ENCODE data around the gene DPPA5.
"Not testable (repeated sequence)": the region's sequence is repeated elsewhere in the genome, so short reads cannot be mapped to it uniquely, and the experiment has no call there.

DPPA5 gene, protein sequence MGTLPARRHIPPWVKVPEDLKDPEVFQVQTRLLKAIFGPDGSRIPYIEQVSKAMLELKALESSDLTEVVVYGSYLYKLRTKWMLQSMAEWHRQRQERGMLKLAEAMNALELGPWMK

DNA sequence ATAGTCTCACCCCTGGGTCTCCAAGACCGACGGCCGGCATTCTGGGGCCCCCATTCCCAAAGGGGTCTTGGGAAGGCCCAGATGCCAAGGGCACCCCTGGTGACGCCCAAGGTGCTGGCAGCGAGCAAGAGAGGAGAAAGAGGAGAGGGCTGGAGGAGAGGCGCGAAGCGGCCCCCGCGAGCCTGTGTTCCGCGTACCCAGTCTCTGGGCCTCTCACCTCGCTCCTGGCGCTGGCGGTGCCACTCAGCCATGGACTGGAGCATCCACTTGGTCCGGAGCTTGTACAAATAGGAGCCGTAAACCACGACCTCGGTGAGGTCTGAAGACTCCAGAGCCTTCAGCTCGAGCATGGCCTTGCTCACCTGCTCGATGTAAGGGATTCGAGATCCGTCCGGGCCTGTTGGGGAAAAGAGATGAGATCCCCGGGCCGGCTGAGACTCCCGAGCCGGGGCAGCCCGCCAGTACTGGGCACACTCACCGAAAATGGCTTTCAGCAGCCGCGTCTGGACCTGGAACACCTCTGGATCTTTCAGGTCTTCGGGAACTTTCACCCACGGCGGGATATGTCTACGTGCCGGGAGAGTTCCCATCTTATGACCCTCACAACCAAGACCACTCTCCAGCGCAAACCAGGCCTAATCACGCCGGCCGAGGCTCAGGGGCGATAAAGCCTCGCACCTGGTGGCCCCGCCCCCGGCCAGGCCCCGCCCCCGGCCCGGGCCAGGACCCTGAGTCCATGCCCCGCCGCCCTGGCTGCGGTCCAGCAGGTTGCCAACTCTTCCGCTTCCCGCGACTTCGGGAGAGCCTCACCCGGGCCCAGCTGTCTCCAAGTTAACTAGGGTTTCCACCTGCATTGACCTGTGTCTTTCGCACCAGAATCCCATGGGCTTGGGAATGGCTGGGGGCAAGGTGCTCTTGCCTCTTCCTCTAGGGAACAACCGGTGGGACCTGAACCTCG, at the start of gene DPPA5:
TSS of gene DPPA5 (minus strand) at position 641 of the 958 bp plus-strand sequence. CDS start at position 590, 51 bp downstream.
- no peak for DNase-seq
- no peak for ATAC-seq

GRCh38 chr6:73400656-73401055, 46.6 kb upstream of the DPPA5 start:
- no peak for ATAC-seq

DNA sequence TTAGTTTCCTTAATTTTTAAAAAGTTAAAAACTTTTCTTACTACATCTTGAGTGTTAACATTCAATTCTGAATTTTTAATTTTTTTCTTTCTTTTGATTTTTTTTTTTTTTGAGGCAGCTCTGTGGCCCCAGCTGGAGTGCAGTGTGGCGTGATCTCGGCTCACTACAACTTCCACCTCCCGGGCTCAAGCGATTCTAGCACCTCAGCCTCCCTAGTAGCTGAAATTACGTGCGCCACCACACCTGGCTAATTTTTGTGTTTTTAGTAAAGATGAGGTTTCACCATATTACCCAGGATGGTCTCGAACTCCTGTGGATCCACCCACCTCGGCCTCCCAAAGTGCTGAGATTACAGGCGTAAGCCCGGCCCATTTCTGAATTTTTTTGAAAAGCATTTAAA, 41.8 kb upstream of the DPPA5 start:
- DNase-seq (no peak), ATAC-seq (no peak)

More at GRCh38 chr6:73400656-73401055, 46.6 kb upstream of the DPPA5 start:
- no peak for DNase-seq

DNA sequence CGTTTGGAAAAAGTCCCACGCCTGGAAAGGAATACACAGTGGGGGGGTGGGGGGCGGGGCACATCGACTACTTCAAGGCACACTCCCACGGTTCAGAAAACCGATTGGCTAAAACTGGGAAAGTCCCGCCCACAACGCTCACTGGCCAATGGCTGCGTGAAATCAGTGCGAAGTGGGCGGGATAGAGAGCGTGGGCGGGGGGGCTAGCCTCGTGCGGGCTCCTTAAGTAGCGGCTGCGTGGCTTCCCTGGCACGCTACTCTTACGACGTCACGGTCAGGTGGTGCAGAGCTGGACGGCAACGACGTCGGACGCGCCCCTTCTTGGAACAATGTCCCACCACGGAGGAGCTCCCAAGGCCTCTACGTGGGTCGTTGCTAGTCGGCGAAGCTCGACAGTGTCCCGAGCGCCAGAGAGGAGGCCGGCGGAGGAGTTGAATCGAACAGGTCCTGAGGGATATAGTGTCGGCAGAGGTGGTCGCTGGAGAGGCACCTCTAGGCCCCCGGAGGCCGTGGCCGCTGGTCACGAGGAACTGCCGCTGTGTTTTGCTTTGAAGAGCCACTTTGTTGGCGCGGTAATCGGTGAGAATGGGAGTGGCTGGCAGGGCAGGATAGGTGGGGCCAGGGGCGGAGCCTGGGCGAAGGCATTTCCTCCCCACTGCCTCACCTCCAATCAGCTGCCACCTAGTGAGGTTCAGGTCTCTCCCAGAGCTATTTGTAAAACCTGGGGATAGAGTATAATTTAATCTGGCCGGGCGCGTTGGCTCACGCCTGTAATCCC, 40.7 kb upstream of the DPPA5 start, which contains the start of gene DDX43:
TSS of gene DDX43 (plus strand) at position 252 of the 778 bp plus-strand sequence. CDS start at position 330, 78 bp downstream.
- DNase-seq (peak; percentile 35), ATAC-seq (peak; percentile 37)

GRCh38 chr6:73393278-73393677, 39.2 kb upstream of the DPPA5 start:
- ATAC-seq (no peak), DNase-seq (no peak)

DNA sequence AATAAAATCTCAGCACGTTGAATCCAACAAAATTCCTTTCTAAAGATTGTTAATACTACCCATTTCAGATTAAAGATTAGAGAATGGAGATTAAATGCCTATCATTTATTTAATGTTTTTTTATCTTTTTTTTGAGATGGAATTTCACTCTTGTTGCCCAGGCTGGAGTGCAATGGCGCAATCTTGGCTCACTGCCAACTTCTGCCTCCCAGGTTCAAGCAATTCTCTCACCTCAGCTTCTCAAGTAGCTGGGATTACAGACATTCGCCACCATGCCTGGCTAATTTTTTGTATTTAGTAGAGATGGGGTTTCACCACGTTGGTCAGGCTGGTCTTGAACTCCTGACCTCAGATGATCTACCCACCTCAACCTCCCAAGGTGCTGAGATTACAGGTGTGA, 38.1 kb upstream of the DPPA5 start:
- ATAC-seq, DNase-seq: not testable (repeated sequence)

DNA sequence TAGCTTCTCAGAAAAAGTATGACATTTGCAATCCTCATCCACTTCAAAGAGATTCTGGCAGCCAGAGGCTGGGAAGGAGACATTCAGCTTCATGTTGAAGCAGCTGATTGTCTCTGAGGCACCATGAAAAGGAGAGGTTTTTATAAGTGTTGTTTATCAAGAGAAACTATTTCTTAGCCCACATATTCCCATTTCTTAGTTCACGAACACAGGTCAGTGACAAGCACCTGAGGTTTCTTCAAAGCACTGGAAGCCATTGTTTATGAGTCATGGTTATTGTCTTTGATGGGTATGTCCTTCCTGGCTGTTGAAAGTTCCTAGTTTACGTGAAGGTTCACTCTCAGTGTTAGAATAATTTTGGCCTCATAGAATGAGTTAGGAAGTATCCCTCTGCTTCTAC, 37.6 kb upstream of the DPPA5 start:
- ATAC-seq, result no peak
- no peak for DNase-seq

DNA sequence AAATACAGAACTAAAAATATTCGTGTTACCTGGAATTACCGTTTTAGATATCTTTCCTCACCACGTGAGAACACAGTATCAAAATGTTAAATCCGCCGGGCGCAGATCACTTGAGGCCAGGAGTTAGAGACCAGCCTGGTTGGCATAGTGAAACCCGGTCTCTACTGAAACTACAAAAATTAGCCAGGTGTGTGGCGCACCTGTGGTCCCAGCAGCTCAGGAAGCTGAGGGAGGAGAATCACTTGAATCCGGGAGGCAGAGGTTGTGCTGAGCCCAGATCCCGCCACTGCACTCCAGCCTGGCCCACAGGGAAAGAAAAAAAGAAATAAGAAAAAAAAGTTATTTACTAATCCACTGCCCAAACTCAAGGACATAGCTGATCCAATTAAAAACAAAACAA, 35.8 kb upstream of the DPPA5 start:
- no peak for ATAC-seq
- DNase-seq, result no peak

DNA sequence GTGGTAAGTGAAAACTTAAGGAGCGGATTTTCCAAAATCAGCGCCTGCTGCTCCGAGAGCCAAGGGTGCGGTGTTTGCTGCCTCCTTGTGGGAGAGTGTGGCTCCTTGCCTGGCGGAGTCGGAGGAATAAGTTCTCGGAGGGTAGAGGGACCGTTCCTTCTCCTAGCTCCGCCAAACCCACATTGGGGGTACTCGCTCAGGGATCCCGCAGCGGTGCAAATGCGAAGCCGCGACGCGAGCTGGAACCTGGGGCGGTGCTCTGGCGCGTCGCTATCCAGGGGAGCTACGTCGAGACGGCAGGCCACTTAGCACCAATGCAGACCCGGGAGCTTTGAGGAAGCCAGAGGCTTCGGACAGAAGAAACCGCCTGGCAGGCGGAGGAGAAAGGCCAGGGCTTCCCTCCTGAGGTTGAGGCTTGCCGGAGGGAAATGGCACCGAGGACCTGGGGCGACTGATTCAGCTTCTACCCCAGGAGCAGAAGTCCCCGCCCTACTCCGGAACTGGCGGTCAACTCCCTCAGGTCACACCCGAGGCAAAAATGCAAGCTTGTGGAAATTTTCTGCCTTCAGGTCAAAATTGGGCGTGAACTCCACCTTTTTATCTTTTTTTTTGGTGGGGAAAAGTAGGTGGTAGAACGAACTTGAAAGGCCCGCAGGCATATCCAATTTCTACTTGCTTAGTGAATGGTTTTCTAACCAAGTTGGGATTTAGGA, 34.9 kb upstream of the DPPA5 start:
- ATAC-seq (peak; percentile 87), DNase-seq (peak; percentile 68)

GRCh38 chr6:73388433-73388799, 34.3 kb upstream of the DPPA5 start:
- no peak for ATAC-seq
- no peak for DNase-seq

DNA sequence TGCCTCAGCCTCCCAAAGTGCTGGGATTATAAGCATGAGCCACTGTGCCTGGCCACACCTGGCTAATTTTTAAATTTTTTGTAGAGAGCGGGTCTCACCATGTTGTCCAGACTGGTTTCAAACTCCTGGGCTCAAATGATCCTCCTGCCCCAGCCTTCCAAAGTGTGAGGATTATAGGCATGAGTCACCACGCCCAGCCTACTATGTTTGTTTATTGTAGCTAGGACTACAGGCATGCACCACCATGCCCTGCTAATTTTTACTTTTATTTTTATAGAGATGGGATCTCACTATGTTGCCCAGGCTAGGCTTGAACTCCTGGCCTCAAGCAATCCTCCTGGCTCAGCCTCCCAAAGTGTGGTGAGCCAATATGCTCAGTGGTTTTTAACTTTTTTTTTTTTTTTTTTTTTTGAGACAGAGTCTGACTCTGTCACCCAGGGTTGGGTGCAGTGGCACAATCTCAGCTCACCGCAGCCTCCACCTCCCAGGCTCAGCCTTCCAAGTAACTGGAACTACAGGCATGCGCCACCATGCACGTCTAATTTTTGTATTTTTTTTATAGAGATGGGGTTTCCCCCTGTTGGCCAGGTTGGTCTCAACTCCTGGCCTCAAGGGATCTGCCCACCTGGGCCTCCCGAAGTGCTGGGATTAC, 28.5 kb upstream of the DPPA5 start:
- no peak for ATAC-seq
- no peak for DNase-seq

DNA sequence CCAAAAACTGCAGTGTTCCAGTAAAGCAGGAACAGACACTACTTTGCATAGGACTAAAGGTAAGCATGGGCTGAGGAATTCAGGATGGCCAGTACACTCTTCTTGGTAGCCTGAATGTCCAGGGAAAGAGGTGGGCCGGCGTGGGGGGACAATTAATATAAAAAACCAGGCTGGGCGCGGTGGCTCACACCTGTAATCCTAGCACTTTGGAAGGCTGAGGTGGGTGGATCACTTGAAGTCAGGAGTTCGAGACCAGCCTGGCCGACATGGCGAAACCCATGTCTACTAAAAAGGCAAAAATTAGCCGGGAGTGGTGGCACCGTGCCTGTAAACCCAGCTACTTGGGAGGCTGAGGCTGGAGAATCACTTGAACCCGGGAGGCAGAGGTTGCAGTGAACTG, 27.5 kb upstream of the DPPA5 start:
- not testable (repeated sequence) for ATAC-seq, DNase-seq

DNA sequence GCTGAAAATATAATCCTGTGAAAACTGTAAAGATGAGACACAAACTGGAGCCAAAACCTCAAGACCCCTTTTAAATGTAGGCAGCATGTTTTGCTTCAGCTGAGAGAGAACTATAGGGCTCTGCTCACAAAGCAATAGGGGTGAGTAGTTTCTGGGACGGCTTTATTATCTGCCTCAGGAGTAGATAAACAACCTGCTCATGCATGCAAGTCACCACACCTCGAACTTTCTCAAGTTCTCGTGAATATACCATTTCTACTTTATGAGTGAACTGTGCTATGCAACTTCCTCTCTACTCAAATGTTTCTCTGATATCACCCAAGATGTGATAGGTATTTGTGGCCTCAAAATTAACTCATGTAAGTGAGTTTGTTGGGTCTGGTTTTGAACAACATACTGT, 23.1 kb upstream of the DPPA5 start:
- DNase-seq (no peak), ATAC-seq (no peak)

DNA sequence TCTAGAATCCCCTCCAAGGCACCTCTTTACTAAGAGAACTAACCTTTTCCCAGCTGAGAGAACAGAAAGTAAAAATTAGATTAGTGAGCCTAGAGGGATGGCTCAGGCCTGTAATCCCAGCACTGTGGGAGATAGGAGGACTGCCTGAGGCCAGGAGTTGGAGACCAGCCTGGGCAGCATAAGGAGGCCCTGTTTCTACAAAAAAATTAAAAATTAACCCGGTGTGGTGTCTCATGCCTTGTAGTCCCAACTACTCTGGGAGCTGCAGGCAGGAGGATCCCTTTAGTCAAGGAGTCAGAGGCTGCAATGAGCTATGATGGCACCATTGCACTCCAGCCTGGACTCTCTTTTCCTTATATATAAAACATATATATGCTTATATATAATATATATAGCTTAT, 21.1 kb upstream of the DPPA5 start:
- DNase-seq, result no peak
- ATAC-seq, result no peak

- DNase-seq, result no peak
- ATAC-seq, result no peak
Measured at GRCh38 chr6:73372516-73372915, 18.4 kb upstream of the DPPA5 start.

DNA sequence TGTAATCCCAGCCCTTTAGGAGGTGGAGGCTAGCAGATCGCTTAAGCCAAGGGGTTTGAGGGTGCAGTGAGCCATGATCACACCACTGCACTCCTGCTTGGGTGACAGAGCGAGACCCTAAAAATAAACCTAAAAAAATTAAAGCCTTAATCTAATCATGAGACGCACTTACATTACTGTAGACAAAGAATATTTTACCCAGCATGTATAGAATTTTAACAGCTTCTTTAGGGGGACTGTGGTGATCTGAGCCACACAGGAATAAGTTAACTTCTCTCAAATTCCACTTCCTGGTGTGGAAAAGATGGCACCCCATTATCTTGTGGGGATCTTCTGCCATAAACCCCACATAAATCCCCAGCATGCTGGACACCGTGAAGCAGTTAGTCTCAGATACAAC, 17.9 kb upstream of the DPPA5 start:
- ATAC-seq, result no peak
- no peak for DNase-seq

DNA sequence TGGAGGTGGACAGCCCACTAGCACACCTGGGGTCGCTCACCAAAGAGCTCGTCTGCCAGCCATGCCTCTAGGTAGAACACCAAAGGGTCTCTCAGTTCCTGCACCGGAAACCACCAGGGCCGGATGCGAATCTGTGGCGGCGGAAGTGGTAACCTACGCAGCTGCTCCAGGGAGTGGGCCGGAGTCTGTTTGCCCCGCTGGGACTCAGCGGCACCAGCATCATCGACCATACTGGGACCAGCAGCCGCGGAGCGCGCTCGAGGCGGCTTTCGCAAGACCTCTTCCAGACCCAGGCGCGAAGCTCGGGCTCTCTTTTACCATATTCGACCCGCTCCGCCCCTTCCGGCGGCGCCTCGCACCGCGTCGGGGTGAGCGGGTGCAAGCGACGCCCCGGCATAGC, 15.5 kb upstream of the DPPA5 start, which contains the start of gene OOEP:
TSS of gene OOEP (minus strand) at position 335 of the 400 bp plus-strand sequence. CDS start at position 230, 105 bp downstream.
- ATAC-seq (no peak), DNase-seq (no peak)

GRCh38 chr6:73369157-73369556, 15.1 kb upstream of the DPPA5 start:
- ATAC-seq (no peak), DNase-seq (no peak)

GRCh38 chr6:73368675-73369074, 14.6 kb upstream of the DPPA5 start:
- ATAC-seq, result no peak

GRCh38 chr6:73367761-73368355, 13.8 kb upstream of the DPPA5 start:
- DNase-seq, result no peak
- ATAC-seq, result no peak

More at GRCh38 chr6:73368675-73369074, 14.6 kb upstream of the DPPA5 start:
- no peak for DNase-seq

DNA sequence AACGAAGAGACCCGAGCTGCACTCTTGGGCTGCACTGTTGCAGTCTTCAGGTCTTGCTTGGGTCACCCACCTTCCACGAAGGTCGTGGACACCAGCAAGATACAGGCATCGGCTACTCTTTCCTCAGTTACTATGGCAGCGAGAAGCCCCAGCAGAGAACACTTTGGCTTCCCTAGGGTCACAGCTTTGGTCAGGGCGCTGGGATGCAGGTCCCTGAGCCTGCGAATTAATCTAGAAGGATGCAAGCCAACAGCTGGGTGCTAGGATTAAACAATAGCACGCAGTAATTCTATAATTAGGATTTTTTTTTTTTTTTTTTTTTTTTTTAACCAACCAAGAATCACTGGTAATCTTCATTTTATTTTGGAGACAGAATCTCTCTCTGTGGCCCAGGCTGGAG, 10.5 kb upstream of the DPPA5 start:
- ATAC-seq, result no peak
- DNase-seq, result no peak

All from stimulated activated naive CD8-positive, alpha-beta T cell treated with anti-CD3 and anti-CD28 coated beads, Interleukin-15, Interleukin-2, amounts not matched to agents 100 U/mL and 50 U/mL, for 24 hours (primary cell).